GM18499 (cell line): Measurements from ENCODE around the gene FRAT2.
"Not testable (repeated sequence)": the region's sequence is repeated elsewhere in the genome, so short reads cannot be mapped to it uniquely, and the experiment has no call there.

Source experiments
- ATAC-seq: cut with Tn5 transposase; IDR thresholded peaks from one replicate; pipeline ENCODE4 v1.9.1; 2021; ENCODE audit warnings: moderate number of reproducible peaks; ENCODE audit not compliant: insufficient read depth, unreplicated experiment

FRAT2 gene

GRCh38 chr10:97358349-97358748, 23.8 kb upstream of the FRAT2 start:
- no peak for ATAC-seq

- no peak for ATAC-seq
These were observed 22.4 kb upstream of the FRAT2 start for GRCh38 chr10:97356918-97357317.

- no peak for ATAC-seq
These were observed 21.9 kb upstream of the FRAT2 start for GRCh38 chr10:97356318-97356914.

- no peak for ATAC-seq
These were observed 21.0 kb upstream of the FRAT2 start for GRCh38 chr10:97355571-97355975.

GRCh38 chr10:97353945-97354344, 19.4 kb upstream of the FRAT2 start:
- ATAC-seq = no peak

GRCh38 chr10:97349752-97350513, 15.4 kb upstream of the FRAT2 start:
- ATAC-seq = no peak

- no peak for ATAC-seq
These were observed 12.8 kb upstream of the FRAT2 start for GRCh38 chr10:97347317-97347716.

GRCh38 chr10:97343664-97344063, 9.1 kb upstream of the FRAT2 start:
- not testable (repeated sequence) for ATAC-seq

- ATAC-seq = no peak
These were observed 6.9 kb upstream of the FRAT2 start for GRCh38 chr10:97341416-97341815.

- no peak for ATAC-seq
These were observed 3.5 kb upstream of the FRAT2 start for GRCh38 chr10:97338041-97338440.

GRCh38 chr10:97336942-97337831, 2.7 kb upstream of the FRAT2 start:
- ATAC-seq = no peak

GRCh38 chr10:97336446-97336845, 1.9 kb upstream of the FRAT2 start:
- ATAC-seq = no peak

GRCh38 chr10:97336006-97336405, 1.5 kb upstream of the FRAT2 start:
- no peak for ATAC-seq

GRCh38 chr10:97335188-97335619, 675 bp upstream of the FRAT2 start:
- no peak for ATAC-seq

- ATAC-seq = no peak
These were observed 744 bp downstream of the FRAT2 start for GRCh38 chr10:97333601-97334369.

- no peak for ATAC-seq
These were observed 1.3 kb downstream of the FRAT2 start for GRCh38 chr10:97333351-97333600.

GRCh38 chr10:97332591-97333350, 1.8 kb downstream of the FRAT2 start:
- ATAC-seq = no peak

- no peak for ATAC-seq
These were observed 3.3 kb downstream of the FRAT2 start for GRCh38 chr10:97331153-97331703.

- no peak for ATAC-seq
These were observed 4.8 kb downstream of the FRAT2 start for GRCh38 chr10:97329766-97330165.
